ENCODE results near the gene DNAJC5.

- TF ChIP-seq HOMEZ (CRISPR knock-in tag; IDR thresholded peaks at IDR 0.05) (no peak), CTBP1 (IDR thresholded peaks at IDR 0.05; ENCODE audit: borderline replicate concordance) (no peak), CTCF (IDR thresholded peaks at IDR 0.05 in 2 of 3, conservative IDR thresholded peaks at IDR 0.05 in 1 of 3; ENCODE audit: insufficient read depth in 2 of 3, low read depth in 1 of 3, low read length in 3 of 3) (no peak), FOS (IDR thresholded peaks at IDR 0.05; ENCODE audit: extremely low read depth, insufficient read length) (no peak), STAG1 (CRISPR knock-in tag; IDR thresholded peaks at IDR 0.05; ENCODE audit: borderline replicate concordance) (no peak), PHF20 (IDR thresholded peaks at IDR 0.05; ENCODE audit: partially characterized antibody) (no peak), RNF219 (CRISPR knock-in tag; IDR thresholded peaks at IDR 0.05) (no peak), MXI1 (IDR thresholded peaks at IDR 0.05; ENCODE audit: low read depth, low read length) (no peak), RFX5 (IDR thresholded peaks at IDR 0.05; ENCODE audit: low read depth, low read length) (no peak)
- TF ChIP-seq, protein P1, sequence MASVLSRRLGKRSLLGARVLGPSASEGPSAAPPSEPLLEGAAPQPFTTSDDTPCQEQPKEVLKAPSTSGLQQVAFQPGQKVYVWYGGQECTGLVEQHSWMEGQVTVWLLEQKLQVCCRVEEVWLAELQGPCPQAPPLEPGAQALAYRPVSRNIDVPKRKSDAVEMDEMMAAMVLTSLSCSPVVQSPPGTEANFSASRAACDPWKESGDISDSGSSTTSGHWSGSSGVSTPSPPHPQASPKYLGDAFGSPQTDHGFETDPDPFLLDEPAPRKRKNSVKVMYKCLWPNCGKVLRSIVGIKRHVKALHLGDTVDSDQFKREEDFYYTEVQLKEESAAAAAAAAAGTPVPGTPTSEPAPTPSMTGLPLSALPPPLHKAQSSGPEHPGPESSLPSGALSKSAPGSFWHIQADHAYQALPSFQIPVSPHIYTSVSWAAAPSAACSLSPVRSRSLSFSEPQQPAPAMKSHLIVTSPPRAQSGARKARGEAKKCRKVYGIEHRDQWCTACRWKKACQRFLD (CRISPR knock-in tag; IDR thresholded peaks at IDR 0.05): no peak
Measured at GRCh38 chr20:63885264-63886053, 9.5 kb upstream of the DNAJC5 start.
